Stimulated activated CD4-positive, alpha-beta T cell treated with anti-CD3 and anti-CD28 coated beads, TNF-alpha, amount 100 ng/mL, for 48 hours (primary cell): ENCODE results near the gene UBXN7.
"Not testable (repeated sequence)": the region's sequence is repeated elsewhere in the genome, so short reads cannot be mapped to it uniquely, and the experiment has no call there.

ENCODE experiments used
- DNase-seq, 3 donors: peaks; one replicate each; pipeline ENCODE4 v3.0.0-alpha.2; 2020; ENCODE audit warnings: low read depth in 3 of 3

UBXN7 gene

GRCh38 chr3:196432137-196432879 lies at the start of gene UBXN7:
UBXN7 (minus strand) TSS chr3:196432427; CDS start chr3:196432399, 28 bp downstream.
- peak; percentile 92 to 94 (median 94) for DNase-seq

DNA sequence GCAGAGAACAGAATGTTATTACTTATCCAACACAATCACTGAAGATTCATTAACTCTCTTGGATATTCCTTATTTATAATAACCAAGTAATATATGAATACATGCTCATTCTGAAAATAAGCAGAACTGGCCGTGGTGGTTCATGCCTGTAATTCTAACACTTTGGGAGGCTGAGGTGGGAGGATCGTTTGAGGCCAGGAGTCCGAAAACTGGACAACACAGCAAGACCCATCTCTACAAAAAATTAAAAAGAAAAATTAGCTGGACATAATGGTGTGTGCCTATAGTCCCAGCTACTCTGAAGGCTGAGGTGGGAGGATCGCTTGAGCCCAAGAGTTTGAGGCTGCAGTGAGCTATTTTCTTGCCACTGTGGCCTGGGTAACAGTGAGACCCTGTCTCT lies 45.5 kb upstream of the UBXN7 start:
- DNase-seq = no peak

- DNase-seq = no peak
These were observed 40.1 kb upstream of the UBXN7 start for GRCh38 chr3:196472286-196472685.

GRCh38 chr3:196471551-196471950 lies 39.3 kb upstream of the UBXN7 start:
- DNase-seq = no peak

GRCh38 chr3:196470182-196470581 lies 38.0 kb upstream of the UBXN7 start:
- DNase-seq = not testable (repeated sequence)

GRCh38 chr3:196463804-196464203 lies 31.6 kb upstream of the UBXN7 start:
- no peak for DNase-seq

GRCh38 chr3:196463478-196463756 lies 31.2 kb upstream of the UBXN7 start:
- DNase-seq = no peak

GRCh38 chr3:196462680-196463477 lies 30.7 kb upstream of the UBXN7 start:
- not testable (repeated sequence) for DNase-seq

DNA sequence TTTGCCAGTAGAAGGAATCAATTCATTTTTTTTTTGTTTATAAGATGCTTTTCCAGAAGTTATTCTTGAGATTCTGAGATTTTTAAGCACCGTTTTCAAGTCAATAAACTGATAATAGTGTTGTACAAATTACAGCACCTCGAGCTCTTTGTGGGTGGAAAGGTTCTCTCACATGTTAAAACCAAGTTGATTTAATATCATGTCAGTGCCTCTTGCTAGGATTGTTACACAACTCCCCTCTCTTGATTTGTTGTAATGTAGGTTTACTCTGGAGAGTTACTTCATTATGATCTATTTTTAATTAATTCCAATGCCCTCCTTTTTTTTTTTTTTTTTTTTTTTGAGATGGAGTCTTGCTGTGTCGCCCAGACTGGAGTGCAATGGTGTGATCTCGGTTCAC lies 25.8 kb upstream of the UBXN7 start:
- DNase-seq = no peak

DNA sequence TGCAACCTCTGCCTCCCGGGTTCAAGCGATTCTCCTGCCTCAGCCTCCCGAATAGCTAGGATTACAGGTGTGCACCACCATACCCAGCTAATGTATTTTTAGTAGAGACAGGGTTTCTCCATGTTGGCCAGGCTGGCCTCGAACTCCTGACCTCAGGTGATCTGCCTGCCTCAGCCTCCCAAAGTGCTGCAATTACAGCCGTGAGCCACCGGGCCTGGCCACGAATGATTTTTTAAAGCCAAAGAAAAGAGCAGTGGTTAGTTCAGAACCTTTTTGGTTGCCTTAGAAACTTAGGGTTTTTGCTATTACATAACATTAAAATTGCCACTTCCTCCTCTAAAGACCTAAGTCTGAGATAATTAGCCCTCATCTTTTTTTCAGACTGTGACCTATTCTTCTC lies 25.2 kb upstream of the UBXN7 start:
- not testable (repeated sequence) for DNase-seq

DNA sequence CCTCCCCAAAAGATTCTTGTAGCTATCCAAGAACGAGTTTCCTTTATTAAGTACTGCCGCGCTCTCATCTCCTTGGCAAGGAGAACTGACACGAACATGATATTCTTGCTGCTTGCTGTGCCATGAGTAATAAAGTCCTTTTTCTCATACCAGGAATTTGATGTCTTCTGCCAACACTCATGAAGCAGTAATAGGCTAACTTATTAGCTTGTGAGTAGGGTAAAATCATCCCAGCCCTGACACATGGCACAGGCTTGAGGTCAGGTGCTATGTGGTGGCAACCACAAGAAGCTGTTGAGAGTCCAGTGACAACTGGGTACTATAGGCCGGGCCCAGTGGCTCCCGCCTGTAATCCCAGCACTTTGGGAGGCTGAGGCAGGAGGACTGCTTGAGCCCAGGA lies 22.7 kb upstream of the UBXN7 start:
- DNase-seq = no peak

GRCh38 chr3:196445391-196445790 lies 13.2 kb upstream of the UBXN7 start:
- DNase-seq = not testable (repeated sequence)

DNA sequence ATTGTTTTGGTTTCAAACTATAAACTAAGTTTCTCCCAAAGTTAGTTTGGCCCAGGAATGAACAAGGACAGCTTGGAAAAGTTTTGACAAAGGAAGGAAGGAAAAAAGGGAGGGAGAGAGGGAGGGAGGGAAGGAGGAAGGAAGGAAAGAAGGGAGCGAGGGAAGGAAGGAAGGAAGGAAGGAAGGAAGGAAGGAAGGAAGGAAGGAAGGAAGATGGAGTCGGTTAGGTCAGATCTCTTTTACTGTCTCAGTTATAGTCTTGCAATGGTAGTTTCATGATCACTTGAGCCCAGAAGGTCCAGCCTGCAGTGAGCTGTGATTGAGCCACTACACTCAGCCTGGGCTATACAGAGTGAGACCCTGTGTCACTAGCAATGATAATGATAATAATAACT lies 12.3 kb upstream of the UBXN7 start:
- no peak for DNase-seq

GRCh38 chr3:196440696-196441095 lies 8.5 kb upstream of the UBXN7 start:
- DNase-seq = no peak

DNA sequence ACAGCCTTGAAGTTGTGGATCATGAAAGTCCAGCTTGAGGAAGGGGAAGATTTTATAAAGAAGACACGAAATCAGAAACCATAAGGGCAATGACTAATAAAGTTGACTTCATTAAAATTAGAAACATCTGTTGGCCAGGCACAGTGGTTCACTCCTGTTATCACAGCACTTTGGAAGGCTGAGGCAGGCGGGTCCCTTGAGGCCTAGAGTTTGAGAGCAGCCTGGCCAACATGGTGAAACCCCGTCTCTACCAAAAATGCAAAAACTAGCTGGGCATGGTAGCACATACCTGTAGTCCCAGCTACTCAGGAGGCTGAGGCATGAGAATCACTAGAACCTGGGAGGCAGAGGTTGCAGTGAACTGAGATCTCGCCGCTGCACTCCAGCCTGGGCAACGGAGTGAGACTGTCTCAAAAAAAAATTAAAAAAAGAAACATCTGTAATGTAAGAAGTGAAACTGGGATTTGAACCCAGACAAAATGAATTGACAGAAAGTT lies 7.9 kb upstream of the UBXN7 start:
- no peak for DNase-seq

GRCh38 chr3:196431181-196432136 lies 768 bp downstream of the UBXN7 start:
- no peak for DNase-seq

- DNase-seq = no peak
These were observed 4.2 kb downstream of the UBXN7 start for GRCh38 chr3:196428041-196428440.

DNA sequence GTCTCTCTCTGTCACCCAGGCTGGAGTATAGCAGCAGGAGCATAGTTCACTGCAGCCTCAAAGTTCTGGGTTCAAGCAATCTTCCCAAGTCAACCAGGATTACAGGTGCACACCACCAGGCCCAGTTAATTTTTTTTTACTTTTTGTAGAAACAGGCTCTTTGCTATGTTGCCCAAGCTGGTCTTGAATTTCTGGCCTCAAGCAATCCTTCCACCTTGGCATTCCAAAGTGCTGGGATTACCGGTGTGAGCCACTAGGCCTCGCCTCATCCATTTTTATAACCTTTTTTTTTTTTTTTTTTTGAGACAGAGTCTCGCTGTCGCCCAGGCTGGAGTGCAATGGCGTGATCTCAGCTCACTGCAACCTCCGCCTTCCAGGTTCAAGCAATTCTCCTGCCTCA lies 7.8 kb downstream of the UBXN7 start:
- not testable (repeated sequence) for DNase-seq

GRCh38 chr3:196423044-196423781 lies 9.0 kb downstream of the UBXN7 start:
- DNase-seq = no peak

- not testable (repeated sequence) for DNase-seq
These were observed 10.6 kb downstream of the UBXN7 start for GRCh38 chr3:196421668-196422067.

- no peak for DNase-seq
These were observed 12.8 kb downstream of the UBXN7 start for GRCh38 chr3:196419386-196419785.
